Measurements from ENCODE around the gene PELI2.

GRCh38 chr14:56159066-56159465, 40.9 kb downstream of the PELI2 start:
- no peak for TF ChIP-seq EZH2 (IDR thresholded peaks at IDR 0.05; ENCODE audit: low read length)
- no peak for TF ChIP-seq CTCF (optimal IDR thresholded peaks at IDR 0.05 in 1 of 3, IDR thresholded peaks at IDR 0.05 in 1 of 3, conservative IDR thresholded peaks at IDR 0.05 in 1 of 3; ENCODE audit: extremely low read depth in 1 of 3, insufficient read depth in 2 of 3, low read length in 3 of 3)

Data from keratinocyte (primary cell).